HG02884 (cell line): ENCODE results near the gene OSTM1.
"Not testable (repeated sequence)": the region's sequence is repeated elsewhere in the genome, so short reads cannot be mapped to it uniquely, and the experiment has no call there.

Experiments
- ATAC-seq: cut with Tn5 transposase; IDR thresholded peaks from one replicate; pipeline ENCODE4 v1.9.1; 2021; ENCODE audit warnings: mild to moderate bottlenecking, moderate library complexity; ENCODE audit not compliant: unreplicated experiment

Gene OSTM1

DNA sequence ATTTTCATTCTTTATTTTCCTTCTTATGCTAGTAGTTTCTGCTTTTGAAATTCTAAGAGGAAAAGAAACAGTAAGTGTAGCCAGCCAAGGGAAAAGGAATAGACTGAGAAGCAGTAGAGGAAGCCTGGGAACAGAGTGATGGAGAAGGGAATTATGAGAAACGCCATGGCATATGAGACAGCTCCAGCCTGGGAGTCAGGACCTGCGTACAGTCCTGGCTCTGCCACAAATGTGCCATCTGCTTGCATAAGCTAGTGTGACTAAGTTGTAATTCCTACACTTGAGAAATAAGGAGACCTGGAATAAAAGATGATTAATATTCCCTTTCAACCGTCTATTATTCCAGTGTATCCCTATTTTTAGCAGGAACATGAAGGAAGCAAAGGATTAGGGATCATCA lies 47.5 kb downstream of the OSTM1 start:
- no peak for ATAC-seq

GRCh38 chr6:108024427-108025073 lies 50.0 kb downstream of the OSTM1 start:
- ATAC-seq = no peak

GRCh38 chr6:108020472-108021116 lies 53.9 kb downstream of the OSTM1 start:
- ATAC-seq = no peak

- ATAC-seq = not testable (repeated sequence)
Observed at GRCh38 chr6:108016283-108016682, 58.3 kb downstream of the OSTM1 start.

DNA sequence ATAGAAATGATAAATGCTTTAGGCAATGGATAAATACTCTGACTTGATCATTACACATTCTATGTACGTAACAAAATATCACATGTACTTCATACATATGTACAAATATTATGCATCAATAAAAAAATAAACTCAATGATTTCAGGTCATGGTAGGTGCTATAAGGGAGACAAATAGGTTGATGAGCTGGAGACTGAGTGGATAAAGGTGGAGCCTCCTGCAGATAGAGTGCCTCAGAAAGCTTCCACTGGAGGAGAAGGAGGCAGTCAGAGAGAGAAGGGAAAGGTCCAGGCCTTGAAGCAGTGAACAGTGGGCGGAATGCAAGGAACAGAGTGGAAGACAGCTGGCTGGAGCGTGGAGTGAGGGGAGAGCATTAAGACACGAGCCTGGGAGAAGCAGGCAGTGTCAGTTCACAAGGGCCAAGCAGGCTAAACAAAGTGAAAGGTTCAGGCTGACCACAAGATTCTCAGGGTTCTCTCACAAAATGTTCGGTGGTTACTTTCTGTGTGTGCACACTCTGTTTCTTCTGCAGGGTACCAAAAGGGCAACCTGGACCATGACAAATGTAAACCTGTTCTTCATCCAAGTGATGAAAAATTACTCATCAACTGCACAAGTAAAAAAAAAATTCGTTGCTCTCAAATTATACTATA lies 60.6 kb downstream of the OSTM1 start:
- ATAC-seq = no peak

- no peak for ATAC-seq
Observed at GRCh38 chr6:108009894-108010293, 64.6 kb downstream of the OSTM1 start.

- ATAC-seq = not testable (repeated sequence)
Observed at GRCh38 chr6:108009258-108009657, 65.3 kb downstream of the OSTM1 start.

GRCh38 chr6:108008363-108008762 lies 66.2 kb downstream of the OSTM1 start:
- ATAC-seq = no peak

GRCh38 chr6:108005961-108006360 lies 68.6 kb downstream of the OSTM1 start:
- no peak for ATAC-seq

DNA sequence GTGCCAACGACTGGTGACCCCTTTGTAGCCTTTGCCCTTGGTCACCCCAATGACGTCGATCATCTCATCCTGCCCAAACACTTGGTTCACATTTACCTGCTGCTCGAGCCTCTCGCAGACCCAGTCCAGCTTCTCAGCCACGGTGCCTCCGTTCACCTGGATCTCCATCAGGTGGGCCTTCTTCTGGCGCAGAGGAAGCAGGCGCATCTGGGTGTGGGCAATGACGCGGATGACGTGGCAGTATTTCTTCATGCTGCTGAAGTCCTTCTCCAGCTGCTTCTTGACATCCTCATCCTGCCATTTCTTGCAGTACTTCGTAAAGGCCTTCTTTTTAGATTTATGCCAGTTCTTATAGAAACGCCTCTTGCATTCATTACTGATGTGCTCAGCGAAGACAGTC lies 69.7 kb downstream of the OSTM1 start:
- ATAC-seq = no peak

DNA sequence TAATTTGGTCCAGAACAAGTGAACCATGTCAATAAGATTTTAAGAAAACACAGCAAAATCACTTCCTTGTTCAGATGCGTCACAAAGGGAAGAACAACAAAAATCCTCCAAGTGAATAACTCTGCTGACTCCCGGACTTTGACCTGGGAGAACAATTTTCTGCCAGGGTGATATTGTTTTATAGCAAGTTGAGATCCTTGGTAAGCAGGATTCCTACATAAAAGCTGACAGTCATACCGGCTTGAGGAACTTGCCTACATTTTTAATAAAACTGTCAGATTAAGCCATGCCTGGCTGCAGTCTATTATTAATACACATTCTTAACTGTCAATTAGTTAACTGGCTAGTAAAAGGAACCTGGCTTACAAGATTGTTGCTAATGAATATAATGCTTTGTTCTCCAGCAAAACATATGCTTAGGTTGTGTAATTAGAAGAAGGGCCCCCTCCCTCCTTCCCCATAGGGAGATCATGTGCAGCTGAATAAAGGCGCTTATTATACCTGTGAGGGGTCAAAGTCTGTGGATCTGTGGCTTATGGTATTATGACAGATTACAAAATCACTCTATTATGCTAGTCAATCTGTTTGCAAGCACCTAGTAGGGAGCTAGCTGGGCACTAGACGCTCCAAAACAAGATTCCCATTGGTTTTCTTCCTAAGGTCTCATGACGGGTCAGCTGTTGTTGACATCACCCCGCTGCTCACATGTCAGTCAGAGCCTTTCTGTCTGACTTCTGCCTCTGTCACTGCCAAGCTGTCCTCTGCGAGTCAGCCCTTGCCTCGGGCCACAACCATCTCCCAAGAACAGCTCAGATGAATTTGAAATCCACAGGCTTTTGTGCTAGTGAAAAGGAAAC lies 71.9 kb downstream of the OSTM1 start:
- ATAC-seq = no peak

GRCh38 chr6:108001696-108002231 lies 72.8 kb downstream of the OSTM1 start:
- no peak for ATAC-seq

DNA sequence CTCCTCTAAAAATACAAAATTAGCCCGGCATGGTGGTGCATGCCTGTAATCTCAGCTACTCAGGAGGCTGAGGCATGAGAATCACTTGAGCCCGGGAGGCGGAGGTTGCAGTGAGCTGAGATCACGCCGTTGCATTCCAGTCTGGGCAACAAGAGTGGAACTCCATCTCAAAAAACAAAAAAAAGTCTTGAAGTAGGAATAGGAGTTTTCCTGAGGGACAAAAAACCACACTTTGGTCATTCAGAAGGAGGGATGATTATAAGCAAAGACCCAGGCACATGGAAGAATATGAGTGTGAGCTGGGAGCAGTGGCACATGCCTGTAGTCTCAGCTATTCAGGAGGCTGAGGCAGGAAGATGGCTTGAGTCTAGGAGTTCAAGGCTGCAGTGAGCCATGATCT lies 74.3 kb downstream of the OSTM1 start:
- not testable (repeated sequence) for ATAC-seq

GRCh38 chr6:107999341-107999740 lies 75.2 kb downstream of the OSTM1 start:
- no peak for ATAC-seq

DNA sequence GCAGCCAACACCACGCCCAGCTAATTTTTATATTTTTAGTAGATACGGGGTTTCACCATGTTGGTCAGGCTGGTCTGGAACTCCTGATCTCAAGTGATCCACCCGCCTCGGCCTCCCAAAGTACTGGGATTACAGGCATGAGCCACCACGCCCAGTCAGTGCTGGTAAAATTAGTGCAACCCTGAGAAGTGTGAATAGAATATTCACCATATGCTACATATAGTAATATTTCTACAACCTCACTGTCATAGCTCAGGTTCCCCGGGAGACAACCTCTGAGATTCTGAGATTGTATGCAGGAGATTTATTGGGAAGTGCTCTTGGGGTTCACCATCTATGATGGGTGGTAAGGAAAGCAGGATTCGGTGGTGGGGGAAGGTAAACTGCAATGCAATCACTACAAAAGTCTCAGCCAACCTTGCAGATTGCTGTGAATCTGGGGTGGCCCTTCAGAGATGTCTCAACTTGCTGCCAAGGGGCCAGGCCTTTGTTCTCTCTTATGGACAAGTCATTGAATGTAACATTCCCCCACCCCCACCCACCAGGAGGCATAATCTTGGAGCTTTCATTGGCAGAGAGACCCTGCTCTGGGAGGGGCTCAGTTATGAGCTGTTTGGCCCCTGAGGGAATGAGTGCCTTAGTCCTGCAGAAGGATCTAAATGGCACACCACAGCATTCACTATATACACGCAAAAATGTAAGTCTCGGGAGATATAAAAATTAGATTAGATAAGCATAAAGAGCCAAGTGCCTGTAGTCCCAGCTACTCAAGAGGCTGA lies 82.6 kb downstream of the OSTM1 start:
- no peak for ATAC-seq
